H1 (cell line): Measurements from ENCODE around the gene NOS3. TPM values are rescaled to one million over a fixed set of nuclear protein-coding genes. Genes with fewer than 3 reads are reported as not detected.

Experiments
- SP1 ChIP-seq: IDR thresholded peaks from 2 replicates; pipeline ENCODE4 v1.6.1; 2011; ENCODE audit warnings: low read depth, low read length
- TEAD4 ChIP-seq: IDR thresholded peaks from 2 replicates; pipeline ENCODE4 v1.6.1; 2012; ENCODE audit warnings: low read depth, low read length, inconsistent platforms, mixed read lengths
- YY1 ChIP-seq: IDR thresholded peaks from 2 replicates; pipeline ENCODE4 v1.6.1; 2011; ENCODE audit warnings: low read depth, mild to moderate bottlenecking, low read length
- polyA plus RNA-seq, 7 experiments: library from polyadenylated mRNA; depleted of rRNA in 3 of 7; stranded (reverse) in 5 of 7; unstranded in 2 of 7; fragments of >200 nt in 5 of 7; fragments of 200-250 nt in 2 of 7; gene quantifications; 1 replicate in 5 of 7; 2 replicates in 1 of 7; 4 replicates in 1 of 7; pipeline versions ENCODE4 v1.2.1 to v1.2.3, GENCODE V29; 2011 to 2013; ENCODE audit warnings: missing spikeins in 2 of 7, mixed read lengths in 2 of 7
- total RNA-seq: library from RNA; stranded (reverse); fragmentation: NEBNext Ultra II Directional; extraction: Animal tissue kit (Norgen Biotek cat#: 25700); gene quantifications from 2 replicates; pipeline ENCODE4 v1.2.1, GENCODE V29; 2021

Gene NOS3
- total and polyA plus RNA-seq, 2 of the 8 experiments (the other 6 are each of a cell fraction or from before 2014, with no cell fraction given), result 4.4 to 16.2 TPM

GRCh38 chr7:151010307-151011096 lies 19.7 kb downstream of the NOS3 start (continued):
- TF ChIP-seq SP1, result peak; percentile 93
- 0 out of 2 replicates have a peak, but pooled peaks have one; percentile 42 for TF ChIP-seq TEAD4
- TF ChIP-seq YY1, result 0 out of 2 replicates have a peak, but pooled peaks have one; percentile 24
